NCI-H2227 (cell line): ENCODE results near the gene COTL1.
A peak's percentile ranks its signal among the peaks of the same experiment; 100 is the strongest.
"Not testable (repeated sequence)": the region's sequence is repeated elsewhere in the genome, so short reads cannot be mapped to it uniquely, and the experiment has no call there.

Experiments used
- DNase-seq: peaks from one replicate; lab custom pipeline; 2025; ENCODE audit not compliant: unreplicated experiment; lab: John Stamatoyannopoulos, UW

The COTL1 gene

GRCh38 chr16:84643674-84644073, 25.8 kb upstream of the COTL1 start:
- no peak for DNase-seq

GRCh38 chr16:84643180-84643583, 25.3 kb upstream of the COTL1 start:
- DNase-seq = peak; percentile 75

- no peak for DNase-seq
These were observed 23.9 kb upstream of the COTL1 start for GRCh38 chr16:84641643-84642358.

- DNase-seq = no peak
These were observed 22.3 kb upstream of the COTL1 start for GRCh38 chr16:84640145-84640544.

- no peak for DNase-seq
These were observed 20.4 kb upstream of the COTL1 start for GRCh38 chr16:84638231-84638806.

GRCh38 chr16:84637709-84638108, 19.8 kb upstream of the COTL1 start:
- DNase-seq = no peak

- DNase-seq = no peak
These were observed 17.8 kb upstream of the COTL1 start for GRCh38 chr16:84635702-84636101.

- DNase-seq = no peak
These were observed 15.7 kb upstream of the COTL1 start for GRCh38 chr16:84633622-84634021.

- not testable (repeated sequence) for DNase-seq
These were observed 15.0 kb upstream of the COTL1 start for GRCh38 chr16:84632862-84633261.

GRCh38 chr16:84631886-84632285, 14.0 kb upstream of the COTL1 start:
- DNase-seq = no peak

- DNase-seq = no peak
These were observed 13.2 kb upstream of the COTL1 start for GRCh38 chr16:84631153-84631466.

GRCh38 chr16:84630446-84631152, 12.7 kb upstream of the COTL1 start:
- DNase-seq = no peak

- DNase-seq = no peak
These were observed 12.1 kb upstream of the COTL1 start for GRCh38 chr16:84630009-84630408.

GRCh38 chr16:84629580-84629979, 11.7 kb upstream of the COTL1 start:
- DNase-seq = no peak

GRCh38 chr16:84628226-84628731, 10.4 kb upstream of the COTL1 start:
- DNase-seq = no peak

- no peak for DNase-seq
These were observed 7.7 kb upstream of the COTL1 start for GRCh38 chr16:84625556-84625955.

GRCh38 chr16:84620913-84621312, 3.0 kb upstream of the COTL1 start:
- not testable (repeated sequence) for DNase-seq

GRCh38 chr16:84618581-84619460, 943 bp upstream of the COTL1 start:
- peak; percentile 57 for DNase-seq

GRCh38 chr16:84617041-84617790, 662 bp downstream of the COTL1 start:
- no peak for DNase-seq

- DNase-seq = no peak
These were observed 1.4 kb downstream of the COTL1 start for GRCh38 chr16:84616515-84616914.
